Measurements from ENCODE around the gene SLC31A1.

DNA sequence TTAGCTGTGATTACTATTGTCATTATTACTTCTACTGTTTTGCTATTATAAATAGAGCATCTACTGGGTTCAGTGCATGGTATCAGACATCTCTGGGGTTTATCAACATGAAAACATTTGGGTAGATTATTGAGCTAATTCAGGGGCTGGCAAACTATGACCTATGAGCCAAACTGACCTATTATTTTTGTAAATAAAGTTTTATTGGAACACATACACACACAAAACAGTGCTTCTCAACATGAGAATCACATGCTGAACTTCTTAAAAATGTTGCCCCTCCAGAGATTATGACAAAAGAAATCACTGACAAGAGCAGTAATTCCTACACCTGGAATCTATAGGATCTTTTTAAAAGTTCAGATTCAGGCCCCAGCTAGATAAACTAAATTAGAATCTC, 40.2 kb upstream of the SLC31A1 start:
- TF ChIP-seq, protein P1, sequence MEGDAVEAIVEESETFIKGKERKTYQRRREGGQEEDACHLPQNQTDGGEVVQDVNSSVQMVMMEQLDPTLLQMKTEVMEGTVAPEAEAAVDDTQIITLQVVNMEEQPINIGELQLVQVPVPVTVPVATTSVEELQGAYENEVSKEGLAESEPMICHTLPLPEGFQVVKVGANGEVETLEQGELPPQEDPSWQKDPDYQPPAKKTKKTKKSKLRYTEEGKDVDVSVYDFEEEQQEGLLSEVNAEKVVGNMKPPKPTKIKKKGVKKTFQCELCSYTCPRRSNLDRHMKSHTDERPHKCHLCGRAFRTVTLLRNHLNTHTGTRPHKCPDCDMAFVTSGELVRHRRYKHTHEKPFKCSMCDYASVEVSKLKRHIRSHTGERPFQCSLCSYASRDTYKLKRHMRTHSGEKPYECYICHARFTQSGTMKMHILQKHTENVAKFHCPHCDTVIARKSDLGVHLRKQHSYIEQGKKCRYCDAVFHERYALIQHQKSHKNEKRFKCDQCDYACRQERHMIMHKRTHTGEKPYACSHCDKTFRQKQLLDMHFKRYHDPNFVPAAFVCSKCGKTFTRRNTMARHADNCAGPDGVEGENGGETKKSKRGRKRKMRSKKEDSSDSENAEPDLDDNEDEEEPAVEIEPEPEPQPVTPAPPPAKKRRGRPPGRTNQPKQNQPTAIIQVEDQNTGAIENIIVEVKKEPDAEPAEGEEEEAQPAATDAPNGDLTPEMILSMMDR (IDR thresholded peaks at IDR 0.05): no peak
- TF ChIP-seq EZH2 (IDR thresholded peaks at IDR 0.05; ENCODE audit: borderline replicate concordance, insufficient read depth, low read depth, low read length, poor library complexity, severe bottlenecking): no peak

Data from B cell (primary cell).